Stimulated activated CD4-positive, alpha-beta T cell treated with anti-CD3 and anti-CD28 coated beads, Interleukin-15, amount 100 ng/mL, for 24 hours (primary cell): ENCODE measurements around the gene MRAP2.
"Not testable (repeated sequence)": the region's sequence is repeated elsewhere in the genome, so short reads cannot be mapped to it uniquely, and the experiment has no call there.

Experiments
- DNase-seq: peaks from one replicate; pipeline ENCODE4 v3.0.0-alpha.2; 2020

The MRAP2 gene

DNA sequence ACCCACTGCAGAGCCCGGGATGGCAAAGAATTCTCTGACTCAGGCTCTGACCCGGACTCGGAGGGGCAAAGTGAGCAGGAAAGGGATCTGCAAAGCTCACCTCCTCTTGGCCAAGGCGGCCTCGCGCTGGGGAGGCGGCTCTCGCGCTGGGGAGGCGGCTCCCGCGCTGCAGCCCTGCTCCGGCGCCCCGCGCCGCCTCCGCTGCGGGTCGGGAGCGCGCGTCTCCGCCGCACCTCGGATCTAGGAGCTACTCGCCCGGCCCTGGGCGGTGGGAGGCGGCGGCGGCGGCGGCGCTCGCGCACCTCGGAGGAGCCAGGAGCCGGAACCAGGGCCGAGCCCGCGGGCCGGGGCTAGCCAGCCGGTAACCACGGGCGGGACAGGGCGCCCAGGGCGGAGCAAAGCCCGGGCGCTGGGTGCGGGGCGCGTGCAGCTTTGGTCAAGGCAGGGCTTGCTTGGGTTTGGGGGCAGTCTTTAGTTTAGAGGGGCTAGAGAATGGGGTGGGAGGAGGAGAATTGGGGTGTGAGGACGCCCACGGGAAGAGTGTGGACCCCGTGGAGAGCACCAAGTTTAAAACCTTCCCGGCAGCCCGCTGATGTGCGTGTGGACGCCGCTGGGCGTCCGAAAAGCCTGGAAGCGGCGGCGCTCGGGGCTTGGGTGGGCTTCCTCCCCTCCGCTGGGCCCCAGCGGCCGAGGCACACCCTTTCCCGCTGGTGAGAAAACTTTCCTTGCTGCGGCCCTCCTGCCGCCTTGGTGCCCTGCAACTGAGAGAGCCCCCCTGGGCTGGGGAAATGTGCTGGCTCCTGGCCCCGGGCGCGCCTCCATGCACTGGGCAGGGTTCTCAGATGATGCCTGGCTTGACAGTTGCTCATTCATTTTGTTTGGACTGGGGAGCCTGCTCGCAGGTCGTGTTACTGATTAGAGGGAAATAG lies at the start of gene MRAP2:
Gene MRAP2 (plus strand): TSS at position 250 of the 929 bp plus-strand sequence. CDS start 21,547 bp downstream, outside the sequence.
- DNase-seq, result peak; percentile 36

DNA sequence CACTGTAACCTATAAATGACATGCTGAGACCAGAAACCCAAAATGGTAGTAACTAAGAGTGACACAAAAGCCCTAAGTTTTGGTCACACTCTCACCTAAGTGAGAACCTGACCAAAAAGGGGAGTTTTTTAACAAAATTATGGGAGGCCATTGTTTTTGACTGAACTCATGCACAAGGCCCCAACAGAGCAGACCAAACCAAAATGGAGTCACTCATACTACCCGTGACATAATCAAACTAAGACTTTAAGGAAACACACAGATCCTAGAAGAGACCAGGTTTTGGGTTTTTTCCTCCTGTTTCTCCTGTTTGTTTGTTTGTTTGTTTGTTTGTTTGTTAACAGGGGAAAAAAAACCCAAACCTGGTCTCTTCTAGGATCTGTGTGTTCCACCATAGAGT lies 49.2 kb upstream of the MRAP2 start:
- DNase-seq, result no peak

GRCh38 chr6:83985308-83985713 lies 48.3 kb upstream of the MRAP2 start:
- no peak for DNase-seq

- DNase-seq, result no peak
These were observed 47.9 kb upstream of the MRAP2 start for GRCh38 chr6:83985715-83986114.

GRCh38 chr6:83998021-83998584 lies 35.5 kb upstream of the MRAP2 start:
- no peak for DNase-seq

GRCh38 chr6:84001119-84001518 lies 32.5 kb upstream of the MRAP2 start:
- no peak for DNase-seq

- no peak for DNase-seq
These were observed 31.3 kb upstream of the MRAP2 start for GRCh38 chr6:84002226-84002625.

GRCh38 chr6:84003131-84003530 lies 30.4 kb upstream of the MRAP2 start:
- DNase-seq, result no peak

DNA sequence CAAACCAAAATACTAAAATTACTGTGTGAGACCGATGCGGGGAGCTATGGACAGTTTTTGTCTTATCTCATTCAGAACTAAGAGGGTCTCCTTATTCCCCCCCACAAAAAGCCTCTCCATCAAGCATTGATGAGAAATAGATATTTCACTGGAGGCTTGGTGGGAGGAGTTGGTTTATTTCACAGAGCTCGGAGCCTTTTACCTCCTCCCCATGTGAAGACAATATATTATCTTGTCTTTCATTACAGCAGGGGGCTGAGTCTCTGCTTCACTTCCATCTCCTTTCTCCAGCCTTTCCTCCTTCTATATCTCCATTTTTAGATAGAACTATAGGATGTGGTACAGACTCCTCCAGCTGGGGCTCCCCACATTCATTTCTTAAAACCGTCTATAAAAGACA lies 29.9 kb upstream of the MRAP2 start:
- DNase-seq, result no peak

GRCh38 chr6:84007871-84008270 lies 25.7 kb upstream of the MRAP2 start:
- DNase-seq, result no peak

- DNase-seq, result no peak
These were observed 20.2 kb upstream of the MRAP2 start for GRCh38 chr6:84013354-84013753.

GRCh38 chr6:84013931-84014330 lies 19.6 kb upstream of the MRAP2 start:
- no peak for DNase-seq

DNA sequence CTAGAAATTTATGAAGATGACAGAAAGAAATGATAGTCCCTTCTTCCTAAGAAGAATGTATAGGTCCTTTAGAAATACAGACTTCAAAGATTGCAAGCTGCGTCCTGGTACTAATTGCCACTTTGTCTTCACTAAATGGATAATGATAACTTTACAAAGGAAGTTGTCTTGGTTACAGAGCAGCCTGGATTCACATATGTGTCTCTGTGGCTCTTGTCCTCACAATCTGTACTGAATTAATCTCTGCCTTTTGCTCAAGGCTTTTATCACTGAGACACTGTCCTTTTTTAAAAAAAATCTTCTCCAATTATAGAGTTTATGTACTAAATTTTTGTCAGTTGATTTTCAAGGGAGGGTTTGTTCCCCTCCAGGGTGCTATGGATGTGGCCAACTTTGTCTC lies 17.5 kb upstream of the MRAP2 start:
- DNase-seq, result no peak

GRCh38 chr6:84017709-84018452 lies 15.7 kb upstream of the MRAP2 start:
- DNase-seq, result no peak

DNA sequence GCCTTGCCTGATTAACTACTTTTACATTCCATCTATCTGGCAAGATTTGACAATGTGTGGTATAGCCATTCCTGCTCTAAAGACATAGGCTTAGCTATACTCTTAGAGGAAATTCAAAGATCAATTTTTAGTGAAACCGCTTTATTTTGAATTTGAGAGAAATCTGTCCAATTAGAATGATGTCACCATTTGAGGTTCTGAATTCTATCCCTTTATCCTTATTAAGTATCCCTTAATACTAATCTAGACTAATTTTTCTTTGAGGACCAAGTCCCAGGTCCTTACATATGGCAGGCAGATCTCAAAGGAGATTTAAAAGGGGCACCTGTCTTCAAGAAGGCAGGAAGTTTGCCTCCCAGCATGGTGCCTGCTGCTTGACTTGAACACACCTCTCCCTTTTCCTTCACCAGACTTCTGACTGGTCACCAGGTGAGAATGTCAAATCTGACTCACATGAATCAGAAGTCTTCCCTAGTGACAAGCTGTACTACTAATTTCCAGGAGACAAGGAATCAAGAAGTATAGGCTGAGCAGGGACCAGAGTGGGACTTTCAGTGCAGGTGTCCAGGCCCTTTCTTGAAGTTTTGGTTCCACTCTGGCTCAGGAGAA lies 15.0 kb upstream of the MRAP2 start:
- no peak for DNase-seq

DNA sequence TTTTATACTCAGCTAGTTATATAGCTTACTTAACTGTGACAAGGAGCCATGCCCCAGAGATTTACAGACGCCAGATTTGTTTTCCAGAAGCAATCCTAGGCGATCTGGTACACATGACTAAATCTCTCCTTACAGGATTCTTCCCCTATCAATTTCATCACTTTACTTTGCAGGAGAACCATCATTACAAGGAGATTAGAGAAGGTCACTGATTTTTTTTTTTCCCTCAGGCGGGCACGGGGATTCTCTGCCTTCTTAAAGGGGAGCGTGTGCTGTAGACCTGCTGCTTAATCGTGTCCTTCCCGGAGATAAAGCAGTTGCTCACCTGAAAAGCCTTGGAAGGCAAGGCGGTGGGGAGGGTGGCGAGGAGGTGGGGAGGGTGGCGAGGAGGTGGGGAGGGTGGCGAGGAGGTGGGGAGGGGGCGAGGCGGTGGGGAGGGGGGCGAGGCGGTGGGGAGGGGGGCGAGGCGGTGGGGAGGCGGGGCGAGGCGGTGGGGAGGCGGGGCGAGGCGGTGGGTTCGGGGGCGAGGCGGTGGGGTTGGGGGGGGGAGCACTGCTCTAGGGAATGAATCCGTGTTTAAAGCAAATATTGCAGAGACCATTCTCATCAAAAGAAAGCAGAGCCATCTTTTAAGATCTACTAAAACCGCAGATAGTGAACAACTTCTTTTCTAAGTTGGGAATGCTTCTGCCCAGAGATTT lies 14.3 kb upstream of the MRAP2 start:
- no peak for DNase-seq

- no peak for DNase-seq
These were observed 13.7 kb upstream of the MRAP2 start for GRCh38 chr6:84019842-84020211.

GRCh38 chr6:84021625-84022024 lies 11.9 kb upstream of the MRAP2 start:
- no peak for DNase-seq

GRCh38 chr6:84026721-84027164 lies 6.8 kb upstream of the MRAP2 start:
- DNase-seq, result no peak

DNA sequence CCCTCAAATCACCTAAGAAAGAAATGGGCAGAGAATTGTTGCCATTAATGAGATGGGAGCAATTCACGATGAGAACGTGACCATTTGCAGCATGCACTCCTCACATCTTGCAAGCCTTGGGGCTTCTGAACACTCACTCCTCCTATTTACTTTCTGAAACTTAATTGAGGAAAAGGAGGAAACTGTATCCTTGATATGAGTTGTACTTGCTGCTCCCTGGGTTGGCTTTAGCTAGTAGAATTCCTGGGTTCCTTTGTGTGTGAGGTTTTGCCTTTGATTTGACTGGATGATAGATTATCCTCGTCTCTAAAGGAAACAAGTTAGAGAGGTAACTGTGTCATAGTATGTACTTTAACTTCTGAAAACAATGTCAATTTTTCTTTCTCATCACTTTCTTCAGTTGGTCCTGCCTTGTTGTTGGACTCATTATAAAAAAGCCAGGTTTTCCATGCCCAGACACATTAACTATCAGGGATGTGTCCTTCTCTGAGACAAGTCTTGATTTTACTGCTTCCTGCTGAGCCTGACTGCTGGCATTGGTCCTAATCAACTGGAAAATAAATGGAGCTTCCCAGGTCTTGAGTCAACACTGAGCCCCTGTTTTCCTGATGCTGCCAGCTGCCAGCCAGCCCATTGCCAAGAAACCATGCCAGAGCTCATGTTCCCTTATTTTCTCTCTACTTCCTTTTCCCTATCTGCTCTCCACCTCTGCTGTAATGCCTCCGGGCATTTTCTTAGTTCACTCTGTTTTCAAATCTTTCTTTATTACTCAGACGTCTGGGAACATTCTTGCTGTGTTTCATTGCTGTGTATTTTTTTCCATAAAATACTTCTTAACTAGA lies 6.0 kb upstream of the MRAP2 start:
- no peak for DNase-seq

GRCh38 chr6:84028350-84028749 lies 5.2 kb upstream of the MRAP2 start:
- no peak for DNase-seq

DNA sequence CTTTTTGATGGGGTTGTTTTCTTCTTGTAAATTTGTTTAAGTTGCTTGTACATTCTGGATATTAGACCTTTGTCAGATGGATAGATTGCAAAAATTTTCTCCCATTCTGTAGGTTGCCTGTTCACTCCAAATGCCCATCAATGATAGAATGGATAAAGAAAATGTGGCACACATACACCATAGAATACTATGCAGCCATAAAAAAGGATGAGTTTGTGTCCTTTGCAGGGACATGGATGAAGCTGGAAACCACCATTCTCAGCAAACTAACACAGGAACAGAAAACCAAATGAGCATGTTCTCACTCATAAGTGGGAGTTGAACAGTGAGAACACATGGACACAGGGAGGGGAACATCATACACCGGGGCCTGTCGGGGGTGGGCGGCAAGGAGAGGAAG lies 1.6 kb upstream of the MRAP2 start:
- DNase-seq, result not testable (repeated sequence)
